ENCODE measurements around the gene POU1F1. TPM values are rescaled to one million over a fixed set of nuclear protein-coding genes. Genes with fewer than 3 reads are reported as not detected.

Gene POU1F1
- total RNA-seq, 4 donors from 2014 or later: not detected

- no peak for TF ChIP-seq CTCF (IDR thresholded peaks at IDR 0.05; ENCODE audit: low read depth)
Measured at GRCh38 chr3:87227835-87228144, 48.6 kb downstream of the POU1F1 start.

- TF ChIP-seq CTCF (IDR thresholded peaks at IDR 0.05; ENCODE audit: low read depth): no peak
Measured at GRCh38 chr3:87227104-87227834, 49.1 kb downstream of the POU1F1 start, which contains the start of gene CHMP2B. Gene CHMP2B, plus strand, starts transcription at chr3:87227309. Its CDS starts 214 bp downstream, at chr3:87227523.

GRCh38 chr3:87225659-87226058 lies 50.7 kb downstream of the POU1F1 start:
- TF ChIP-seq CTCF (IDR thresholded peaks at IDR 0.05; ENCODE audit: low read depth): no peak

GRCh38 chr3:87219611-87220010 lies 56.8 kb downstream of the POU1F1 start:
- TF ChIP-seq CTCF (IDR thresholded peaks at IDR 0.05; ENCODE audit: low read depth): no peak

- TF ChIP-seq CTCF (IDR thresholded peaks at IDR 0.05; ENCODE audit: low read depth): no peak
Measured at GRCh38 chr3:87218560-87218959, 57.8 kb downstream of the POU1F1 start.

Small RNA genes lying within 50 kb of the gene (small RNA-seq; reads per million reads assigned to genes)
- not detected for gene MIR4795

Other genes starting within 250 kb of the POU1F1 start
- 10 to 100 TPM; 24.7 to 53.3 (median 33.9) TPM for gene CHMP2B, start 49.3 kb downstream of the POU1F1 start, total RNA-seq